Measurements from ENCODE around the gene SIRT3.
"Not testable (repeated sequence)": the region's sequence is repeated elsewhere in the genome, so short reads cannot be mapped to it uniquely, and the experiment has no call there.

SIRT3 gene

DNA sequence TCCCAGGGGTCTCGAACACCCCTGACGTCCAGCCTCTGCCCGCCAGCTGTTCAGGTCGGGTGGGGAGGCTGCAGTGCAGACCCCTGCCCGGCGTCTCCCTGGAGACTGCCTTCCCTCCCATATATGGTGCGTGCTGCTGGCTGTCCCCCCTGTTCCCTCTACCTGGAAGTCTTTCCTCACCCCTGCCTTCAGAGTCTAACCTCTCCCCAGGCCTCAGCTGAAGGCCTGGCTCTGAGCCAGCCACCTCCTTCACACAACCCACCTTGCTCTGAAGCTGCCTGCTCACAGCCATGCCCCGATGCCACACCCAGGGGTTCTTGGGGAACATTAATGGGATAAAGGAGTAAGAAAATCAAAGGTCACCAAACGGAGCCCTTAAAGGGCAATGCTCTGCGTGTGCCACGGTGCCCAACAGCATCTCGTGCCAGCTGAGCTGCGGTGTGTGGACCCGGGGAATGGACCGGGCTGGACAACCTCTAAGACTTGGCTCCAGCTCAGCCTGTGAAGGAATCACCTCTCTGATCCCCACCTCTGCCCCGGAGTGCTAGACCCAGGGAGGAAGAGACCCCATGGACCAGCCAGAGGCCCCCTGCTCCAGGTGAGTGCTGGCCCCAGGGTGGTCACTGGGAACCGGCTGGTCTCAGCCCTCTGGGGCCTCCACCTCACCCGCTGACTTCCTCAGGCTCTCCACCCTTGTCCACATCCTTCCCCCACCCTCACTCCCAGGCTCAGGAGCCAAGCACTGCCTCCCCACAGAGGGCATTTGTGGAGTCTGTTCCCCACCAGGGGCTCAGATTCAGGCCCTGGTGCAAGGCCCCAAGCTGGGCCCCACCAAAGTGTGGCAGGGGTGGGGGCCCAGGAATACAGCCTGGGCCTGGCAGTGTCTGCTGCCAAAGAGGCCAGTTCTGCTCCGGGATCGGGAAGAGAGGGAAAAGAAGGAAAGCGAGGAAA, 42.1 kb upstream of the SIRT3 start, which contains the start of gene NLRP6:
Gene NLRP6, plus strand, starts transcription at position 407 of the 951 bp plus-strand sequence. Its CDS starts 163 bp downstream, at position 570.
- Mint-ChIP-seq H3K4me1 (ENCODE audit: low read depth) (peaks cover 42% of the 10 kb centered on the region), H3K9me3 (peaks cover 10% of the 10 kb centered on the region), H3K27ac (peak within 1 kb of the TSS; percentile 84), H3K4me3 (peak within 1 kb of the TSS; percentile 57), H3K27me3 (peaks cover 31% of the 10 kb centered on the region), H3K36me3 (ENCODE audit: low read depth) (no peaks in the 10 kb centered on the region)
- DNase-seq, result peak; percentile 36

DNA sequence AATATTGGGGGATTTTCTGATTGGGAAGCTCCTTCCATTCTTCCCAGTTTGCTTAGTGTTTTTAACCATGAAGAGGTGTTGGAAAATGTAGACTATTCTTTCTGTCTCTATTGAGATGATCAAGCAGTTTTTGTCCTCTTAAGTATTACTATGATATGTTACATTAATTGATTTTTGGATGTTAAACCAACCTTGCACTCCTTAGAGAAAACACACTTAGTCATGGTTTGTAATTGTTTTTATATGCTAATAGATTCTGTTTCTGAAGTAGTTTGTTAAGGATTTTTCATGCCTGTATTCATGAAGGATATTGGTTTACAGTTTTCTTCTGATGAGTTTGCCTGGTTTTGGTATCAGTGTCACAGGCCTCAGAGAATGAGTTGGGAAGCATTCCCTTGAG, 40.1 kb upstream of the SIRT3 start:
- Mint-ChIP-seq H3K4me1 (ENCODE audit: low read depth) (peaks cover 24% of the 10 kb centered on the region), H3K27me3 (peaks cover 12% of the 10 kb centered on the region), H3K4me3 (no peak overlapping the region), H3K36me3 (ENCODE audit: low read depth) (no peaks in the 10 kb centered on the region), H3K9me3 (peaks cover 10% of the 10 kb centered on the region), H3K27ac (no peak overlapping the region)
- no peak for DNase-seq

DNA sequence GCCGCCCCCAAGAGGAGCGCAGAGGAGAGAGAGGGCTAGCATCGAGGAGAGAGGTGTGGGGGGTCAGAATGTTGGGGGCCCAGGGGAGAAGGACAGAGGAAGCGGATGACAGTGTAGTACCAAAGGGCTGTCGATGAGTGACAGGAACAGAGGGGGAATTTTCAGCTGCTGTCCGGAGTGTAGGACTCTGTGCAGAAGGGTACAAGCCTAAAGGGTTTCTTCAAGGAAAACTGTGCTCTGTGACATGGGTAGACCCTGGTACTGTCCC, 36.7 kb upstream of the SIRT3 start:
- no peak overlapping the region for H3K4me3 Mint-ChIP-seq
- H3K27me3 Mint-ChIP-seq, result no peaks in the 10 kb centered on the region
- no peak for DNase-seq
- no peak overlapping the region for H3K27ac Mint-ChIP-seq
- no peaks in the 10 kb centered on the region for H3K36me3 Mint-ChIP-seq (ENCODE audit: low read depth)
- H3K4me1 Mint-ChIP-seq (ENCODE audit: low read depth), result peaks cover 34% of the 10 kb centered on the region
- peaks cover 10% of the 10 kb centered on the region for H3K9me3 Mint-ChIP-seq

DNA sequence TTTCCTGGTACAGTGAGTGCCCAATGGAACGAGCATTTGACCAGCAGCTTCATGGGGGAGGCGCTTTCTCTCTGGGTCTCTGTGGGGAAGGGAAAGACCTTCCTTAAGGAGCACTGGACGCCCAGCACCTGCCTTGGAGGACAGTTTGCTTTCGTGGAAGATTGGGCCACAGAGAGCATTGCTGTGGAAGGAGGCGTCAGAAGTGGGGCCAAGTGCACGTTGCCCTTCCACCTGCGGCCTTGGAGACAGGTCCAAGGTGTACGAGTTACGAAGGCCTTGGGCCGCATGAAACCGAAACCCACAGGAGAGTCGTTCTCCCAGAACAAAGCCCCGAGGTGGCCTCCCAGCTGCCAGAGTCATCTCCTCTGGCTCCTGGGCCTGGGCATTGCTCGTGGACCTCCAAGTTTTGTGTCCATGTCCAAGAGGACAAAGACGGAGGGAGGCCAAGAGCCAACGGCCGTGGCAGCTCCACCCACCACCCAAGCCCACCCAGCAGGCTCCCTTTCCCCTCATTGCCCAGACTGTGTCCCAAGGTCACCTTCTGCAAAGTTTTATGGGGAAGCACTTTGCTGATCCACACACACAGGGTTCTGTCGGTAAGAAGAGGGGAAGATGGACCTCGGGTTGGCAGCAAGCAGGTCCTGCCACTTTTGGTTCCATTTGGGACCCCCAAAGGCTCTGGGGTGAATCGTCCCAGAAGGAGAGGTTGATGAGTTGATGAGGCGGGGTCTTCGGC, 36.2 kb upstream of the SIRT3 start:
- no peak overlapping the region for H3K4me3 Mint-ChIP-seq
- H3K9me3 Mint-ChIP-seq, result peaks cover 9% of the 10 kb centered on the region
- H3K27ac Mint-ChIP-seq, result no peak overlapping the region
- DNase-seq, result no peak
- no peaks in the 10 kb centered on the region for H3K27me3 Mint-ChIP-seq
- peaks cover 35% of the 10 kb centered on the region for H3K4me1 Mint-ChIP-seq (ENCODE audit: low read depth)
- no peaks in the 10 kb centered on the region for H3K36me3 Mint-ChIP-seq (ENCODE audit: low read depth)

DNA sequence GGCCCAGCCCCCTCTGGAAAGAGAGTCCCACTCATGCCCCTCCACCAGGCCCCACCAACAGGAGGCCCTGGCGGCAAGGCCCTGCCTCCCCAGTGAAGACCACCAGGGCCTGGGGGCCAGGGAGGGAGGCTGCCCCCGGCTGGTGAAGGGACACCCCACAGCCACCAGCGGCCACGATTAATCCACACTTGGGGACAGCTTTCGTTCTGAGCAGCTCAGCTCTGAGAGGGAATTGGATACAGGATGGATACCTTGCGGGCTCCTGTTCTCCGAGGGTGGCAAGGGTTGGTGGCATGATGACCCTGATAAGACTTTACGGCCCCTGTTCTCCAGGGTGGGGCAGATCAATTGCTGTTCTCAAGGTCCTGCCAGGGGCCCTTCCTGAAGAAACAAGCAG, 35.2 kb upstream of the SIRT3 start:
- H3K4me3 Mint-ChIP-seq, result no peak overlapping the region
- no peaks in the 10 kb centered on the region for H3K27me3 Mint-ChIP-seq
- no peak for DNase-seq
- H3K4me1 Mint-ChIP-seq (ENCODE audit: low read depth), result peaks cover 38% of the 10 kb centered on the region
- H3K27ac Mint-ChIP-seq, result no peak overlapping the region
- H3K36me3 Mint-ChIP-seq (ENCODE audit: low read depth), result no peaks in the 10 kb centered on the region
- peaks cover 4% of the 10 kb centered on the region for H3K9me3 Mint-ChIP-seq

DNA sequence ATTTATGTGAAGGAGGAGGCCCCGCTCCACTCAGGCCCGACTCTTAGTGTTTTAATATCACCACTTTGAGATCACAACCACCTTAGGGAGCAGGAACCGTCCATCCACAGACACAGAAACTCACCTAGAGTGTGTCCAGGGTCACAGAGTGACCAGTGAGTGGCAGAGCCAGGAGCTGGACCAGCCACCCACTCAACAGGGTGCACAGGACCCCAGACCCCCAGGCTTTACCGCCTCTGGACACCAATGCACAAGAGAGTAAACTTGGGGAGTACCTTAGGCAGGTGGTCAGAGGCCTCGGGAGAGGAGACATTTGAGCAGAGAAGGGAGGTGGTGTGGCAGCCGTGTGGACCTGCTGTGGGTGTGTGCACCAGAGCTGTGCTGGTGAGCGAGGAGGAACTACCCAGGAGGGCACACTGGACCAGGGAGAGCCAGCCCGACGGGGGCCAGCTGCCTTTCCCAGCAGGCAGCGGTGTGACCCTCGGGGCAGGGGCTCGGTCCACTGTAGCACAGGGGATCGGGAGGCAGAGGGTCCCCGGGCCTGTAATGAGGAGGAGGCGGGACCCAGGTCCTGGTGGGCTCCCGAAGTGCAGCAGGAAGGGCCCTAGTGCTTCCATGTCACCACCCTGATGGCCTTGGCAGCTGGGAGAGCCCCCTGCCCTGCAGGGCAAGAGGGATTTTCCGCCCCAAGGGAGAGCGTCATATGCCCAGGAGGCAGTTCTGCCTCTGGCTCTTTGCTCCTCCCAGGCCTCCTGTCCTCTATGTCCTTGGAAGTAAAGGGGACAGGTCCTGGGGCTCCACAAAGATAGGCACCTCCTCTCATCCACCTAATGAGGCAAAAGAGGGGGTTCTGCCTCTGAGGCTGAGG, 34.5 kb upstream of the SIRT3 start:
- Mint-ChIP-seq H3K4me3 (no peak overlapping the region), H3K4me1 (ENCODE audit: low read depth) (peaks cover 38% of the 10 kb centered on the region), H3K27me3 (no peaks in the 10 kb centered on the region), H3K36me3 (ENCODE audit: low read depth) (no peaks in the 10 kb centered on the region), H3K27ac (no peak overlapping the region), H3K9me3 (no peaks in the 10 kb centered on the region)
- DNase-seq, result no peak

DNA sequence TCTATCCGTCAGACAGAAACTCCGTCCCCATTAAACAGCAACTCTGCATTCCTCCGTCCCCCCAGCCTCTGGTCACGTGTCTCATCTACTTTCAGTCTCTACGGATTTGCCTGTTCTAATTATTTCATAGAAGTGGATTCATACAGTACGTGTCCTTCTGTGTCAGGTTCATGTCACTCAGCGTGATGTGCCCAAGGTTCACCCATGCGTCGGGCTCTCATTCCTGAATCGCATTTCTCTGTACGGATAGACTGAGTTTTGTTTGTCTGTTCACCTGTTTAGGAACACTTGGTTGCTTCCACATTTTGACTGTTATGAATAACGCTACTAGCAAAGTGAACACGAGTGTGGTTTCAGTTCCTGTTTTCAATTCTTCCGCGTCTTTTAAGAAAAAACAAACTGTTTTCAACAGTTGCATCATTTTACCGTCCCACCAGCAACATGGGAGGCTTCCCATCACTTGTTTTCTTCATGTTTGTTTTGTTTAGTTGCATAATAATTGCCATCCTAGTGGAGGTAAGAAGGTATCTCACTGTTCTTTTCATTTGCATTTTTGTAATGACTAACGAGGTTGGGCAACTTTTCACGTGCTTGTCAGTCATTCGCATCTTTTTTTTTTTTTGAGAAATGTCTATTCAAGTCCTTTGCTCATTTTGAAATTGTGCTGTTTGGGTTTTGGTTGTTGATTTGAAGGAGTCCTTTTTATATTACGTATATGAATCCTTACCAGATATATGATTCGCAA, 33.2 kb upstream of the SIRT3 start:
- peak; percentile 74 for DNase-seq
- Mint-ChIP-seq H3K27me3 (no peaks in the 10 kb centered on the region), H3K4me3 (peak overlapping the region; percentile 76), H3K36me3 (ENCODE audit: low read depth) (no peaks in the 10 kb centered on the region), H3K4me1 (ENCODE audit: low read depth) (peaks cover 38% of the 10 kb centered on the region), H3K9me3 (no peaks in the 10 kb centered on the region), H3K27ac (peak overlapping the region; percentile 95)

DNA sequence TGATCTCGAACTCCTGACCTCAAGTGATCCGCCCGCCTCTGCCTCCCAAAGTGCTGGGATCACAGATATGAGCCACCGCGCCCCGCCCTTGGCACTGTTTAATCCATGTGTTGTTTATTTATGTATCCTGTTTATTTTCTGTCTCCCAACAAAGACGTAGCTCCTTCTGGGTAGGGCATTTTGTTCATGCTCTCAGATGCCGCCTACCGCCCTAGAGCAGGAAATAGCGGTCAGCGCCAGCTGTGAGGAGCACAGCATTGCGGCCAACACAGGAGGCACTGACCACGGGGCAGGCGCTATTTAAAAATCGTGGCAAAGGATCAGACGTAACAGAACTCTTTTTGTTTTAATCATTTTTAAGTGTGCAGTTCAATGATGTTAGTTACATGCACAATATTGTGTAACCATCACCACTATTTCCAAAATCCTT, 32.6 kb upstream of the SIRT3 start:
- H3K4me3 Mint-ChIP-seq, result peak overlapping the region; percentile 76
- H3K36me3 Mint-ChIP-seq (ENCODE audit: low read depth); H3K27me3 Mint-ChIP-seq; H3K9me3 Mint-ChIP-seq; DNase-seq: not testable (repeated sequence)
- H3K27ac Mint-ChIP-seq, result peak overlapping the region; percentile 95
- H3K4me1 Mint-ChIP-seq (ENCODE audit: low read depth), result peaks cover 38% of the 10 kb centered on the region

DNA sequence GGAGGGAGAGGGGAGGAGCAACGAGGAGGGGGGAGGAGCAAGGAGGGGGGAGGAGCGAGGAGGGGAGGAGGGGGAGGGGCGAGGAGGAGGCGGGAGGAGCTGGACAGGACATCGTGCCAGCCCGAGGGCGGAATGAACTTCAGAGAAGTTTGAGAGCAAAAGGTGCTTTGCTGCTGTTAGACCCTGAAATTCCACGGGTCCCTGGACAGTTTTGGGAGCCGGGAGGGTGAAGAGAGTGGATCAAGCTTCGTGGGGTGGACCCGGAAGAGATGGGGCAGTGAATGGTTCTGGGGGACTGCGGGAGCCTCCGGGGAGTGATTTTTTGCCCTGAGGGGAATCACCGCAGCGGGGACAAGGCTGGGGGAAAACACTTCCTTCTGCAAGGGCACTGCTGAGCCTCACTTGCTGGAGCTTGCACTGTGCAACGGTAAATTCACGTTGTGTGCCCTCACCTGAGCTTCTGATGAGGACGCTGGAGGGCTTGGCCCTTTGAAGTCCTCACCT, 31.4 kb upstream of the SIRT3 start:
- H3K27me3 Mint-ChIP-seq, result no peaks in the 10 kb centered on the region
- peaks cover 38% of the 10 kb centered on the region for H3K4me1 Mint-ChIP-seq (ENCODE audit: low read depth)

DNA sequence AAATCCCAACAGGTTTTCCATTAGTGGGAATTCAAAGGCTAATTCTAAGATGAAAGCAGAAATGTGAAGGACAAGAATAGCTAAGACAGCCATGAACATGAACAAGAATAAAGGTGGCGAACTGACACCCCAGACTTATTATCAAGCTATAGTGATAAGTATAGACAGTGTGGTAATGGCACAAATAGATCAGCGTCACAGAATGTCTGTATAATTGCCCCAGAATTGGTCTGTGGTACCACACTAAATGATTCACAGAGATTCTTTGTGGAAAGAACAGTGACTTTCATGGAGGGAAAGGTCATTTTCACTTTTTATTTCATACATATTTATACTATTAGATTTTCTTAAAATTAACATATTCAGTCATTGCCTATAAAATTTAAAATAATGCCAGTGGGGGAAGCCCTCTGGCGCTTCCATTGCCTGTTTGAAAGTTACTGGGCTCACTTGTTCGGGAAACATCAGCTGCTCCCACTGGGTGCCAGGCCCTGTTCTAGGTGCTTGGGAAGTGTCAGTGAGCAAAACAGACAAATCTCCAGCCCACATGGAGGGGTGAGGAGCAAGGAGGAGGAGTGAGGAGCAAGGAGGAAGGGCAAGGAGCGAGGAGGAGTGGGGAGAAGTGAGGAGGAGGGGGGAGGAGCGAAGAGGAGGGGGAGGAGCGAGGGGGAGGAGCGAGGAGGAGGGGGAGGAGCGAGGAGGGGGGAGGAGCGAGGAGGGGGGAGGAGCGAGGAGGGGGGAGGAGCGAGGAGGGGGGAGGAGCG, 30.7 kb upstream of the SIRT3 start:
- peaks cover 40% of the 10 kb centered on the region for H3K4me1 Mint-ChIP-seq (ENCODE audit: low read depth)
- peak overlapping the region; percentile 89 for H3K27ac Mint-ChIP-seq
- peak; percentile 71 for DNase-seq
- no peaks in the 10 kb centered on the region for H3K9me3 Mint-ChIP-seq
- no peaks in the 10 kb centered on the region for H3K36me3 Mint-ChIP-seq (ENCODE audit: low read depth)
- peak overlapping the region; percentile 55 for H3K4me3 Mint-ChIP-seq
- H3K27me3 Mint-ChIP-seq, result no peaks in the 10 kb centered on the region

More for the DNA sequence above, 31.4 kb upstream of the SIRT3 start:
- Mint-ChIP-seq H3K27ac (peak overlapping the region; percentile 95), H3K36me3 (ENCODE audit: low read depth) (no peaks in the 10 kb centered on the region), H3K4me3 (peak overlapping the region; percentile 76), H3K9me3 (no peaks in the 10 kb centered on the region)
- DNase-seq, result peak; percentile 73

DNA sequence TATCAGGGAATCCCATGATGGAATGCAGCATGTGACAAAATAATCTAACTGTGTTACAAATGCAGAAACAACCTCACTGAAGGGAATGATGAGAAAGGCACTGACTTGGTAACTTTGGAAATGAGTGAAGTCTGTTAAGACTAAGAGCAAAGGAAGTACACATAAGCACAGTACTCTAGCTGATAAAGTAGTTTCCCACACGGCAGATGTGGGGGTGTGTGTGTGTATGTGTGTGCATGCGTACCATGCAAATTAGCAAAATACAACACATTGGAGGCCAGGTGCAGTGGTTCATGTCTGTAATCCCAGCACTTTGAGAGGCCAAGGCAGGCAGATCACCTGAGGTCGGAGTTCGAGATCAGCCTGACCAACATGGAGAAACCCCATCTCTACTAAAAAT, 25.5 kb upstream of the SIRT3 start:
- DNase-seq, result no peak
- H3K27ac Mint-ChIP-seq, result no peak overlapping the region
- no peaks in the 10 kb centered on the region for H3K36me3 Mint-ChIP-seq (ENCODE audit: low read depth)
- peaks cover 4% of the 10 kb centered on the region for H3K4me1 Mint-ChIP-seq (ENCODE audit: low read depth)
- no peaks in the 10 kb centered on the region for H3K9me3 Mint-ChIP-seq
- H3K27me3 Mint-ChIP-seq, result no peaks in the 10 kb centered on the region
- H3K4me3 Mint-ChIP-seq, result no peak overlapping the region

DNA sequence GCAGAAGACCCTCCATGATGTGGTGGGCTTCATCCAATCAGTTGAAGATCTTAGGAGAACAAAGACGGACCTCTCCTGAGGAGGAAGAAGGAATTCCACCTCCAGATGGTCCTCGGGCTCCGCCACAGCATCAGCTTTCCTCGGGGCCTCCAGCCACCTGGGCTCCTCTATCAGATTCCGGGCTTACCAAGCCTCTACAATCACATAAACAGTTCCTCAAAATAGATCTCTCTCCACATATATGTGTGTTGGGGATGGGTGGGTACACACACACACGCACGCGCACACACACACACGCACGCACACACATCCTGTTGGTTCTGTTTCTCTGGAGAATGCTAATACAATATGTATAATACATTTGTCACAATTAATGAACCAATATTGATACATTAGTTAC, 23.3 kb upstream of the SIRT3 start:
- no peak overlapping the region for H3K27ac Mint-ChIP-seq
- DNase-seq, result no peak
- H3K36me3 Mint-ChIP-seq (ENCODE audit: low read depth), result no peaks in the 10 kb centered on the region
- H3K4me1 Mint-ChIP-seq (ENCODE audit: low read depth), result peaks cover 2% of the 10 kb centered on the region
- no peaks in the 10 kb centered on the region for H3K27me3 Mint-ChIP-seq
- no peaks in the 10 kb centered on the region for H3K9me3 Mint-ChIP-seq
- no peak overlapping the region for H3K4me3 Mint-ChIP-seq

DNA sequence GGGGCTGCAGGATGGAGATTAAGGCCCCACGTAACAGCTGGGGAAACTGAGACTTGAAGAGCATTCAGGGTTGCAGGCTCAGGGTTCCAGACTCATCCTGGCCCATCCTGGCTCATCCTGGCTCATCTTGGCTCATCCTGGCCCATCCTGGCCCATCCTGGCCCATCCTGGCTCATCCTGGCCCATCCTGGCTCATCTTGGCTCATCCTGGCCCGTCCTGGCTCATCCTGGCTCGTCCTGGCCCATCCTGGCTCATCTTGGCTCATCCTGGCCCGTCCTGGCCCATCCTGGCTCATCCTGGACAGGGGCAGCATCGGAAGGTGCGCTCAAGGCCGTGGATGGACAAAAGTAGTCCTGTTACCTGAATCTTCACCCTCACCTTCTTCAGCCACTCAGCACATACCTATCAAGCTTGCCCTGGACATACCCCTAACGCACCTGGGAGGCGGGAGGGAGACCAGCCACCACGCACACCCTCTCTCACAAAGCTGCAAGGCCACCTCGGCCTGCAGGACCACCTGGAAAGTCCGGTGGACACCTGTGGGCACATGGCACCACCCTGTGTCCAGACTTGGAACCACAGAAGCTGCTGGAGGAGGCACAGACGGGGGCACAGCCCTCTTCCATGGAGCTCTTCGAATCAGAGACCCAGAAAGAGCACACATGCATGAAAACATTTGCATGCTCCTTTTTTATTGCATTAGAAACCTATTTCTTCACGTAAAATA, 21.8 kb upstream of the SIRT3 start:
- Mint-ChIP-seq H3K4me1 (ENCODE audit: low read depth) (peaks cover 2% of the 10 kb centered on the region), H3K36me3 (ENCODE audit: low read depth) (peaks cover 11% of the 10 kb centered on the region), H3K27me3 (no peaks in the 10 kb centered on the region), H3K27ac (no peak overlapping the region), H3K4me3 (no peak overlapping the region), H3K9me3 (no peaks in the 10 kb centered on the region)
- DNase-seq, result no peak

All from activated T-cell treated with anti-CD3 and anti-CD28 coated beads, Interleukin-2, amount 50 U/mL, for 24 hours (primary cell).